ENCODE data around the gene SLC12A5.

The SLC12A5 gene

DNA sequence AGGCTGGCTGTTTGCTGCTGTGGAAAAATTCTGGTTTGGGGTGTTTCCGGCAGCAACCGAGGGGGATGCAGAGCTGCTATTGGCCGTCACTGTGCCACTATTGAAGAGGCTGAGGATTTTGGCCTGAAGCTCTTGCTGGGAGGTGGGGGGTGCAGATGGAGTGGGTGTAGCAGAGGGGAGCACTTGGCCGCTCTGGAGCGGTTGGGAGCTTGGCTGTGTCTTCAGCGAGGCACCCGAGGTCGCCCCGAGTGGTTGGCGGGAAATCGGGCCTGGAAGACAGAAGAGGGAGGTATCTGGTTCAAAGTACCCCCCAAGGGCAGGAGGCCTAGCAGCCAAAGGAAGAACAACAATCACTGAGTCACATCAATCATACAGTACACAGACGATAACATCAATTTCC is 33.6 kb downstream of the SLC12A5 start:
- Mint-ChIP-seq H3K36me3 (ENCODE audit: low read depth) (peaks cover 77% of the 10 kb centered on the region), H3K27me3 (peaks cover 9% of the 10 kb centered on the region), H3K9me3 (no peaks in the 10 kb centered on the region), H3K4me3 (no peak overlapping the region), H3K27ac (no peak overlapping the region), H3K4me1 (ENCODE audit: low read depth) (peaks cover 59% of the 10 kb centered on the region)

DNA sequence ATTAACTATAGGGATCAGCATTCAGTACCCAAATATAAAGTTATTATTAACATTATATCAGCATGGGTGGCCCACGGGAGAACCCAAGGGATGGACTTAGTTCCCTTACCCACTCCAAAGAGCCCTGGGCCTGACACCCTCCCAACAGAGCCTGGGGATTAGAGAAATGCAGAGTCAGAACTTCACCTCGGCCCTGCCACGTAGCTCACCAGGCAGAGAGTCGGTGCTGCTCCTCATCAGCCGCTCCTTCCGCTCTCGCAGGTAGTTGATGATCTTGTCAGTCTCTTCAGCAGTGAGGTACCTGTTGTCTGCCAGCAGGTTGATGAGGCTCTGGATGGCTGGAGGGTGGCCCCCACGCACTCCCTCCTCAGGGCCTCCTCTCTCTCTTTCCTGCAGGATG is 34.1 kb downstream of the SLC12A5 start:
- Mint-ChIP-seq H3K9me3 (no peaks in the 10 kb centered on the region), H3K4me3 (peak overlapping the region; percentile 20), H3K36me3 (ENCODE audit: low read depth) (peaks cover 82% of the 10 kb centered on the region), H3K4me1 (ENCODE audit: low read depth) (peaks cover 57% of the 10 kb centered on the region), H3K27me3 (peaks cover 7% of the 10 kb centered on the region), H3K27ac (peak overlapping the region; percentile 51)

DNA sequence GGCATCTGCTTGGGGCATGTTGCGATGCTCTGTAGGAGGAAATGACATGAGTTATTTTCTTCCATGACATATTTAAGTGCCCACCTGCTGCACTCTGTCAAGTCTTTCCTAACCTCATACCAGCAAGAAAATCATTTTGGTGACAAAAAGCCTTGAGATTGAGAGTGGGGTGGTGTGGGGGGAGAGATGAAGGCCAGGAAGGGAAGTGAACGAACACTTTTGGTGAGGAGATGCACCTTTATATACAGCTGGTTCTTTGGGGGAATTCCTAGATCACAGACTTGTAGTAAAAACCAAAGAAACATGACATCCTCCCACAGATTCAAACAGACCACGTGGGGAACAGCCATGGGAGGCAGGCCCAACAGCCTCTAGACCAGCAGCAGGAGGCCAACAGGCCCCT is 34.6 kb downstream of the SLC12A5 start:
- peaks cover 87% of the 10 kb centered on the region for H3K36me3 Mint-ChIP-seq (ENCODE audit: low read depth)
- H3K27me3 Mint-ChIP-seq: peaks cover 4% of the 10 kb centered on the region
- peak overlapping the region; percentile 20 for H3K4me3 Mint-ChIP-seq
- H3K9me3 Mint-ChIP-seq: no peaks in the 10 kb centered on the region
- H3K27ac Mint-ChIP-seq: peak overlapping the region; percentile 51
- H3K4me1 Mint-ChIP-seq (ENCODE audit: low read depth): peaks cover 55% of the 10 kb centered on the region

GRCh38 chr20:46065006-46065405 is 36.0 kb downstream of the SLC12A5 start:
- H3K36me3 Mint-ChIP-seq (ENCODE audit: low read depth): peaks cover 88% of the 10 kb centered on the region

DNA sequence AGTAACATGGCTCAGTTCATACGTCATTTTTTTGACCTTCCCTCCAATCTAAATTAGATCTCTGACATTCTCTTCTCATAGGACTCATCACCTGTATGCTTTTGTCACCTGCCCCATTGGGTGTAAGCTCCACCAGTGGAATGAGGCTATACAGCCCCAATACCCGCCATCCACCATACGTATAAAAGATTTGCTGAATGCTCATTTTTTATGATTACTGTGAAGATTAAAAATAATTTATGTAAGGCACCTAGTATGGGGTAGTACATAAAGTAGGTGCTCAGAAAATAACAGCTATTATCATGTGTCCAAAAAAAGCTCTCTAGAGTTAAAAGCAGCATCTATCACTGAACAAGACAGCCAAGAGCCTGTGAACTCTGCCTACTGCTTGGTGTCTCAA is 36.7 kb downstream of the SLC12A5 start:
- H3K9me3 Mint-ChIP-seq: no peaks in the 10 kb centered on the region
- no peak overlapping the region for H3K4me3 Mint-ChIP-seq
- H3K36me3 Mint-ChIP-seq (ENCODE audit: low read depth): peaks cover 81% of the 10 kb centered on the region
- peaks cover 36% of the 10 kb centered on the region for H3K4me1 Mint-ChIP-seq (ENCODE audit: low read depth)
- H3K27me3 Mint-ChIP-seq: no peaks in the 10 kb centered on the region
- H3K27ac Mint-ChIP-seq: no peak overlapping the region

More at GRCh38 chr20:46065006-46065405, 36.0 kb downstream of the SLC12A5 start:
- no peaks in the 10 kb centered on the region for H3K27me3 Mint-ChIP-seq
- no peak overlapping the region for H3K27ac Mint-ChIP-seq
- H3K9me3 Mint-ChIP-seq: no peaks in the 10 kb centered on the region
- H3K4me3 Mint-ChIP-seq: no peak overlapping the region
- peaks cover 43% of the 10 kb centered on the region for H3K4me1 Mint-ChIP-seq (ENCODE audit: low read depth)

- Mint-ChIP-seq H3K27me3 (no peaks in the 10 kb centered on the region), H3K4me3 (no peak overlapping the region), H3K27ac (no peak overlapping the region), H3K4me1 (ENCODE audit: low read depth) (no peaks in the 10 kb centered on the region), H3K9me3 (no peaks in the 10 kb centered on the region), H3K36me3 (ENCODE audit: low read depth) (peaks cover 51% of the 10 kb centered on the region)
Measured at GRCh38 chr20:46070215-46070900, 41.3 kb downstream of the SLC12A5 start.

GRCh38 chr20:46071573-46071972 is 42.6 kb downstream of the SLC12A5 start:
- no peaks in the 10 kb centered on the region for H3K4me1 Mint-ChIP-seq (ENCODE audit: low read depth)
- H3K4me3 Mint-ChIP-seq: no peak overlapping the region
- peaks cover 39% of the 10 kb centered on the region for H3K36me3 Mint-ChIP-seq (ENCODE audit: low read depth)

DNA sequence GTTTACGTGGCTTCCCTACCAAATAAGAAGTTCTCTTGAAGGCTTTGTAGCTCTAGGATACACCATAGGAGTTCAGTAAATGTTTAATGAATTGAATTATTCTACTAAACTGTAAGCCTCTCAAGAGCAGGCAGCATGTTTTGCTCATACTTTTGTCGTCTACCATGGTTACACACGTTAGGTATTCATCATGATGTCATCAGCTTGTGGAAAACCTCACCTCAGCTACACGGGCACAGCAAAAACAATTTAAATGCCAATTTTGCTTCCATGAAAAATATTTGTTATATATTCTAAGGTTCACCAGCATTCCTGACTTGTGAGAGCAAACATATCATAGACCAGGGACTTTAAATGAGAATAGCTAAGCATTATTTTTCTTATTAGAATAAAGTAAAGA is 44.0 kb downstream of the SLC12A5 start:
- Mint-ChIP-seq H3K9me3 (no peaks in the 10 kb centered on the region), H3K4me1 (ENCODE audit: low read depth) (no peaks in the 10 kb centered on the region), H3K27ac (no peak overlapping the region), H3K27me3 (no peaks in the 10 kb centered on the region), H3K36me3 (ENCODE audit: low read depth) (peaks cover 36% of the 10 kb centered on the region), H3K4me3 (no peak overlapping the region)

More at GRCh38 chr20:46071573-46071972, 42.6 kb downstream of the SLC12A5 start:
- Mint-ChIP-seq H3K9me3 (no peaks in the 10 kb centered on the region), H3K27ac (no peak overlapping the region), H3K27me3 (no peaks in the 10 kb centered on the region)

DNA sequence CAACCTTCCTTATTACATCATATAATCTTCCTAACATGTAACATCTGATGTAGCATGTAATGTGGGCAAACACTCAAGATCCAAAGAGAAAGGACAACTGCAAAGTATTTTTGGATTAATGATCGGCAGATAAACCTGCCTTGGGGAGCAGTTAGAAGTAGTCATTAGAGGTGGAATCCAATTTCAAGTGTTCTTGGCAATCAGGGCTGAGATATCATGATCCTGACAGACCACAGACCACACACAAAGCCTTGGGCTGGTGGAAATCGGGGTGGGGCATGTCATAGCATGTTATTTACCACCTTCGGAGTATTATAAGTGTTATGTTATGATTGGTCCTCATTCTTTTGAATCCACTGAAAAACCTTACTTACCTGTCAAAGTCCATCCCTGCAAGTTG is 44.4 kb downstream of the SLC12A5 start:
- Mint-ChIP-seq H3K27ac (no peak overlapping the region), H3K36me3 (ENCODE audit: low read depth) (peaks cover 35% of the 10 kb centered on the region), H3K9me3 (no peaks in the 10 kb centered on the region), H3K4me1 (ENCODE audit: low read depth) (no peaks in the 10 kb centered on the region), H3K27me3 (no peaks in the 10 kb centered on the region), H3K4me3 (no peak overlapping the region)

DNA sequence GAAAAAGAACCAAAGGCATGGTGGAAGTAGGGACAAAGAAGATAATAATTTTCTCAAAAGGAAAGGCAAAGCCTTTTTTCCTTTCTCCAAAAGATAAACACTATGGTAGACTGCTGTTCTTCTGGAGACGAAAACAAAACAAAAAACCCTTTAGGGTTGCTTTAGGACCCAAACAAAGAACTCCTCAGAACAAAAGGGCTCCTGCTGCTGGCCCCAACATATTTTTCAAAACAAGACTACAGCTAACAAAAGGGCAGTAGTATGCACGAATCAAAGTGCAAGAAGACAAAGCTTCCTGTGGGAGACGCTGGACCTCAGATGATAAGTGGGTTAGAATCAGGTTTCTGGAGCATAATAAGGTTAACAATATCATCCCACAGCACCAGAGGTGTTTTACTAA is 45.0 kb downstream of the SLC12A5 start:
- Mint-ChIP-seq H3K27ac (no peak overlapping the region), H3K36me3 (ENCODE audit: low read depth) (peaks cover 33% of the 10 kb centered on the region), H3K27me3 (no peaks in the 10 kb centered on the region), H3K9me3 (no peaks in the 10 kb centered on the region), H3K4me3 (no peak overlapping the region), H3K4me1 (ENCODE audit: low read depth) (no peaks in the 10 kb centered on the region)

- Mint-ChIP-seq H3K36me3 (ENCODE audit: low read depth) (peaks cover 36% of the 10 kb centered on the region), H3K9me3 (no peaks in the 10 kb centered on the region), H3K4me1 (ENCODE audit: low read depth) (peaks cover 6% of the 10 kb centered on the region), H3K27ac (no peak overlapping the region), H3K4me3 (no peak overlapping the region), H3K27me3 (no peaks in the 10 kb centered on the region)
Measured at GRCh38 chr20:46076806-46077205, 47.8 kb downstream of the SLC12A5 start.

DNA sequence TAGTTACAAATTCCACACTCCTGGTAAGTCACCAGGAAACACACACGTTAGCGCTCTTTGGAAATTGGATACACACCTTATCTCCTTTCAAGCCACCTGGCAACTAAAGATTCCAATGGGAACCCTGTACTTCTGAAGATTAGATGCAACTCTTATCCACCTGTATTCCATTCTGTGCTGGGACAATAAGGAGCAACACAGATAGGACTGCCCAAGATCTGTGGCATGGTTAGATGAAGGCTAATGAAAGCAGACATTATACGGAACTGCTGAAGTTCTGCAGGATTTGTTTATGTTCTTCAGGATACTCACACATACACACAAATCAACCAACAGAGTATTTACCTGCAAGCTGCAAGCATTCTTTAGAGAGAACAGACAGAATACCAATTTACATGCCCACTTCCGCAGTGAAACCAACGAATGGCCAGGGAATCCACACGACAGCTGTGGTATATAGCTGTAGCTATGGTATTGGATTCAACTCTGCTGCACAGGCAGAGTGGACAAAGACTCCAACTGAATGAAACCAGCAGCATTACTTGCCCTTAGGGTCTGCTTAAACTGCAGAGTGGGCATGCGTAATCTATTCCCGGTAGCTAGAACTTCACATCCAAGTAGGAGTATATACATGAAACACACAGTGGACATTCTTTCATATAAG is 48.8 kb downstream of the SLC12A5 start:
- Mint-ChIP-seq H3K4me3 (no peak overlapping the region), H3K4me1 (ENCODE audit: low read depth) (peaks cover 16% of the 10 kb centered on the region)

GRCh38 chr20:46078954-46079353 is 49.9 kb downstream of the SLC12A5 start:
- no peaks in the 10 kb centered on the region for H3K9me3 Mint-ChIP-seq
- no peak overlapping the region for H3K27ac Mint-ChIP-seq
- peaks cover 36% of the 10 kb centered on the region for H3K36me3 Mint-ChIP-seq (ENCODE audit: low read depth)
- H3K4me3 Mint-ChIP-seq: no peak overlapping the region
- peaks cover 28% of the 10 kb centered on the region for H3K4me1 Mint-ChIP-seq (ENCODE audit: low read depth)
- no peaks in the 10 kb centered on the region for H3K27me3 Mint-ChIP-seq

More for the DNA sequence above, 48.8 kb downstream of the SLC12A5 start:
- H3K27ac Mint-ChIP-seq: no peak overlapping the region
- no peaks in the 10 kb centered on the region for H3K9me3 Mint-ChIP-seq
- H3K36me3 Mint-ChIP-seq (ENCODE audit: low read depth): peaks cover 36% of the 10 kb centered on the region
- H3K27me3 Mint-ChIP-seq: no peaks in the 10 kb centered on the region

GRCh38 chr20:46081074-46081473 is 52.1 kb downstream of the SLC12A5 start:
- H3K4me1 Mint-ChIP-seq (ENCODE audit: low read depth): peaks cover 49% of the 10 kb centered on the region
- no peak overlapping the region for H3K4me3 Mint-ChIP-seq
- no peaks in the 10 kb centered on the region for H3K27me3 Mint-ChIP-seq
- H3K36me3 Mint-ChIP-seq (ENCODE audit: low read depth): peaks cover 27% of the 10 kb centered on the region
- H3K27ac Mint-ChIP-seq: no peak overlapping the region
- no peaks in the 10 kb centered on the region for H3K9me3 Mint-ChIP-seq

DNA sequence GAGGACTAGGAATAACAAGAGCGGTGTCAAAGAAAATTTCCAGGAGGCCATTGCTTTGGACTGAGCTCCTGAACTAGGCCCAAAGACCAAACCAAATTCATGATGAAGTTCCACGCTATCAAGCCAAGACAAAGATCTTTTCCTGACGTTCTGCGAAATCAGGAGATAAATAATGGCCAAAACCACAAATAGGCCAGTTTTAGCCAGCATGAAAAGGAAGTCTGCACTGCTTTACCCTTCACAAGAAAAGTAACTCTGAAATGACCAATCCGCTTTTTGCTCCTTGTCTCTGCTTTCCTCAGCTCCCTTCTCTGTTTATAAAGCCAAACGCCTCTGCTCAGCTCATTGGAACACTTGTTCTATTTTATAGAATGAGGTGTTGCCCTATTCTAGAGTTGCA is 54.1 kb downstream of the SLC12A5 start:
- Mint-ChIP-seq H3K27ac (no peak overlapping the region), H3K36me3 (ENCODE audit: low read depth) (peaks cover 26% of the 10 kb centered on the region), H3K27me3 (no peaks in the 10 kb centered on the region), H3K4me1 (ENCODE audit: low read depth) (peaks cover 69% of the 10 kb centered on the region), H3K4me3 (no peak overlapping the region), H3K9me3 (no peaks in the 10 kb centered on the region)

All from stimulated activated naive CD8-positive, alpha-beta T cell treated with anti-CD3 and anti-CD28 coated beads, Interleukin-15, Interleukin-2, amounts not matched to agents 100 ng/mL and 50 ng/mL, for 24 hours (primary cell).